ENCODE data around the gene SLC11A1.

SLC11A1 gene

GRCh38 chr2:218354045-218354444 is 28.0 kb upstream of the SLC11A1 start:
- no peak overlapping the region for H3K27ac ChIP-seq (ENCODE audit: extremely low read depth, low read depth, low read length)
- H3K36me3 ChIP-seq (ENCODE audit: control insufficient read depth in 2 of 2, insufficient read depth in 1 of 2, low read length in 2 of 2) = no peaks in the 10 kb centered on the region
- H3K9me3 ChIP-seq (ENCODE audit: control insufficient read depth, insufficient read depth, low read depth, low read length) = no peaks in the 10 kb centered on the region
- H3K4me3 ChIP-seq (ENCODE audit: low read depth, low read length) = no peak overlapping the region
- H3K4me1 ChIP-seq (ENCODE audit: control insufficient read depth, insufficient read depth, low read length) = no peaks in the 10 kb centered on the region
- POLR2A ChIA-PET = no interaction called here
- CTCF ChIA-PET = interaction anchor here (1.9 kb wide), 1 partner anchor 52 kb away, joined by 11 read pairs; no protein-coding TSS in a partner anchor
- TF ChIP-seq ZBTB44 (tag by site-specific recombination; IDR thresholded peaks at IDR 0.05) = no peak
- no peak for TF ChIP-seq PRDM4 (tag by site-specific recombination; IDR thresholded peaks at IDR 0.05)
- TF ChIP-seq ZNF48 (tag by site-specific recombination; IDR thresholded peaks at IDR 0.05) = no peak
- TF ChIP-seq ZNF248 (tag by site-specific recombination; IDR thresholded peaks at IDR 0.05) = no peak
- no peak for TF ChIP-seq ZNF677 (tag by site-specific recombination; IDR thresholded peaks at IDR 0.05)
- no peak for TF ChIP-seq ZNF433 (tag by site-specific recombination; IDR thresholded peaks at IDR 0.05; ENCODE audit: low read depth)
- no peak for TF ChIP-seq TRIM28 (IDR thresholded peaks at IDR 0.05; ENCODE audit: borderline replicate concordance, low read length)
- no peak for TF ChIP-seq ZBTB10 (tag by site-specific recombination; IDR thresholded peaks at IDR 0.05)
- no peak for TF ChIP-seq ZNF140 (tag by site-specific recombination; IDR thresholded peaks at IDR 0.05)
- no peak for TF ChIP-seq ZNF426 (tag by site-specific recombination; IDR thresholded peaks at IDR 0.05)
- TF ChIP-seq GFI1B (tag by site-specific recombination; IDR thresholded peaks at IDR 0.05) = no peak
- no peak for TF ChIP-seq ZNF658 (tag by site-specific recombination; IDR thresholded peaks at IDR 0.05)
- TF ChIP-seq OVOL3 (tag by site-specific recombination; IDR thresholded peaks at IDR 0.05) = no peak
- TF ChIP-seq IKZF3 (tag by site-specific recombination; IDR thresholded peaks at IDR 0.05) = no peak

- CTCF ChIA-PET = interaction anchor here (0.7 to 1.9 kb wide), 3 partner anchors 15 to 59 kb away, joined by 5 to 11 read pairs (median 5); no protein-coding TSS in a partner anchor
- TF ChIP-seq ZNF548 (tag by site-specific recombination; IDR thresholded peaks at IDR 0.05) = no peak
Measured at GRCh38 chr2:218354850-218355443, 27.1 kb upstream of the SLC11A1 start.

More at GRCh38 chr2:218354850-218355443, 27.1 kb upstream of the SLC11A1 start:
- Histone ChIP-seq H3K9me3 (ENCODE audit: control insufficient read depth, insufficient read depth, low read depth, low read length) (no peaks in the 10 kb centered on the region), H3K4me1 (ENCODE audit: control insufficient read depth, insufficient read depth, low read length) (no peaks in the 10 kb centered on the region), H3K36me3 (ENCODE audit: control insufficient read depth in 2 of 2, insufficient read depth in 1 of 2, low read length in 2 of 2) (no peaks in the 10 kb centered on the region), H3K4me3 (ENCODE audit: low read depth, low read length) (no peak overlapping the region), H3K27ac (ENCODE audit: extremely low read depth, low read depth, low read length) (no peak overlapping the region)
- POLR2A ChIA-PET = no interaction called here
